AG04450 (cell line): Measurements from ENCODE around the gene MOXD1. TPM values are rescaled to one million over a fixed set of nuclear protein-coding genes. Genes with fewer than 3 reads are reported as not detected.

Experiments
- CTCF ChIA-PET: fragments of 300-600, 350-600 bp; formaldehyde crosslinking; extraction: SDS; loops from one replicate; lab custom pipeline; 2022; ENCODE audit warnings: antibody characterized with exemption, inconsistent platforms; lab: Charles Lee
- POLR2A ChIA-PET: fragments of 350-600 bp; formaldehyde crosslinking; extraction: SDS; loops from one replicate; lab custom pipeline; 2021; ENCODE audit warnings: antibody characterized with exemption, inconsistent platforms; lab: Yijun Ruan, JAX
- DNase-seq: peaks from one replicate; pipeline ENCODE4 v3.0.0-alpha.2; 2011; ENCODE audit warnings: low read depth, low spot score
- H3K27ac ChIP-seq: one replicate; pipeline ENCODE4 v1.5.1; 2012; ENCODE audit warnings: low read depth, low read length, control low read depth
- H3K27me3 ChIP-seq: one replicate; pipeline ENCODE4 v1.6.0; 2012; ENCODE audit warnings: low read length; ENCODE audit not compliant: control insufficient read depth, insufficient read depth
- H3K4me3 ChIP-seq: 2 replicates; pipeline ENCODE4 v1.5.1; 2011; ENCODE audit warnings: mild to moderate bottlenecking, low read depth, low read length, control low read depth
- H3K9me3 ChIP-seq: 2 replicates; pipeline ENCODE4 v1.5.1; 2012; ENCODE audit warnings: low read length; ENCODE audit not compliant: control insufficient read depth, insufficient read depth
- polyA plus RNA-seq: library from polyadenylated mRNA; depleted of rRNA; stranded (reverse); fragments of >200 nt; gene quantifications from 2 replicates; pipeline ENCODE4 v1.2.3, GENCODE V29; 2011
- TF ChIP-seq, protein P1 (sequence below): IDR thresholded peaks from 2 replicates; pipeline ENCODE4 v1.5.1; 2011; ENCODE audit warnings: low read depth, low read length, control low read depth, inconsistent platforms

MOXD1 gene
- polyA plus RNA-seq, 1 experiment: 67.5 TPM

DNA sequence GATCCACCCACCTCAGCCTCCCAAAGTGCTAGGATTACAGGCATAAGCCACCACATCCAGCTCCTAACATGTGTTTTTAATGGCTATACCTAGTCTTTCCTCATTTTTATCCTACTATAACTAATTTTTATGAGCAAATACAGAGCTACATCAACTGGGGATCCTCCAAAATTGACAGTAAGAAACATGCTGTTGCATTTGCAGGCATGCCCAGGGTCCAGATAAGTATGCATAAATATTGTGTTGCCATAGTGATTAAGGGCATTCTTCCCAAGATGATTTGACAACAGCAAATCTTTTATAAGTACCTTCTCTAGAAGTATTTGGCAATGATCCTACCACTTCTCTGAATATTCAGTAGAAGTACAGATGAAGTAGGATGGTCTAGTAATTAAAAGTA, 41.9 kb upstream of the MOXD1 start:
- TF ChIP-seq, protein P1, sequence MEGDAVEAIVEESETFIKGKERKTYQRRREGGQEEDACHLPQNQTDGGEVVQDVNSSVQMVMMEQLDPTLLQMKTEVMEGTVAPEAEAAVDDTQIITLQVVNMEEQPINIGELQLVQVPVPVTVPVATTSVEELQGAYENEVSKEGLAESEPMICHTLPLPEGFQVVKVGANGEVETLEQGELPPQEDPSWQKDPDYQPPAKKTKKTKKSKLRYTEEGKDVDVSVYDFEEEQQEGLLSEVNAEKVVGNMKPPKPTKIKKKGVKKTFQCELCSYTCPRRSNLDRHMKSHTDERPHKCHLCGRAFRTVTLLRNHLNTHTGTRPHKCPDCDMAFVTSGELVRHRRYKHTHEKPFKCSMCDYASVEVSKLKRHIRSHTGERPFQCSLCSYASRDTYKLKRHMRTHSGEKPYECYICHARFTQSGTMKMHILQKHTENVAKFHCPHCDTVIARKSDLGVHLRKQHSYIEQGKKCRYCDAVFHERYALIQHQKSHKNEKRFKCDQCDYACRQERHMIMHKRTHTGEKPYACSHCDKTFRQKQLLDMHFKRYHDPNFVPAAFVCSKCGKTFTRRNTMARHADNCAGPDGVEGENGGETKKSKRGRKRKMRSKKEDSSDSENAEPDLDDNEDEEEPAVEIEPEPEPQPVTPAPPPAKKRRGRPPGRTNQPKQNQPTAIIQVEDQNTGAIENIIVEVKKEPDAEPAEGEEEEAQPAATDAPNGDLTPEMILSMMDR: no peak
- CTCF ChIA-PET: no interaction called here
- no peak overlapping the region for H3K27ac ChIP-seq
- DNase-seq: no peak
- no peak overlapping the region for H3K4me3 ChIP-seq
- H3K9me3 ChIP-seq: no peaks in the 10 kb centered on the region
- POLR2A ChIA-PET: no interaction called here
- no peaks in the 10 kb centered on the region for H3K27me3 ChIP-seq

DNA sequence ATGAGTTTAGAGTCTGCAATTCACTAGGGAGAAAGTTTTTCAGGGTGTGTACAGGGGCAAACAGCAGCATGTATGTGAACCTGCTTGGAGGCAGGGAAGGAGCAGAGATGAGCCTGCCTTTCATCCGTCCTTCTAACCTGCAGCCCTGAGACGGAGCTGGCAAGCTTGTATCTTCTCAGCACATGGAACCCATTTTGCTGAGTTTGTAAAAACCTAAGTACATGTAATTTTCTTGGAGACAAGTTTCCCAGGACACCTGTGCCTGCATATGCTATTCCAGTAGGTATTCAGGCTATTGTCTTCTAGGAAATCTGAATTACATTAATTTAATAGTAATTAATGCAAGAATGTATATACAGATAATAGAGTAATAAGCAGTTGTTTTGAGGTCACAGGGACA, 28.8 kb upstream of the MOXD1 start:
- ChIA-PET POLR2A (no interaction called here), CTCF (no interaction called here)
- Histone ChIP-seq H3K27ac (no peak overlapping the region), H3K4me3 (no peak overlapping the region), H3K27me3 (no peaks in the 10 kb centered on the region), H3K9me3 (no peaks in the 10 kb centered on the region; the same call in 1 of the 2 replicates)
- TF ChIP-seq, protein P1: no peak
- no peak for DNase-seq

DNA sequence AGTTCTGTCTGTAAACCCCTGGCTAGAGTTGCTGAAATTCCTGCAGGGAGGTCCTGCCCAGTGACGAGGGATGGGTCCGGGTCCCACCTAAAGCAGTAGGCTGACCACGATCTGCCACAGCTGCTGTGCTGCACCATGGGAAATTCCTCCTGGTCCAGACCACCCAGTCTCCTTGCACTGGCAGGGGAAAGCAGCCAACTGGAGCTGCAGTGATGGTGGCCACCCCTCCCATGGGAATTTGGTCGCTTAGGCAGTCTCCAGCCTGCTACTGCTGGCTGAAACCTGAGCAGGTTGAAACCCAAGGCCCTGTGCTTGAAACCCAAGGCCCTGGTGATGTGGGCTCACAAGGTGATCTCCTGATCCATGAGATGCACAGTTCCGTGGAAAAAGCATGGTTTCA, 23.9 kb upstream of the MOXD1 start:
- TF ChIP-seq, protein P1: no peak
- DNase-seq: no peak
- POLR2A ChIA-PET: no interaction called here
- H3K27ac ChIP-seq: no peak overlapping the region
- H3K4me3 ChIP-seq: no peak overlapping the region
- H3K27me3 ChIP-seq: no peaks in the 10 kb centered on the region
- CTCF ChIA-PET: no interaction called here
- no peaks in the 10 kb centered on the region; the same call in 1 of the 2 replicates for H3K9me3 ChIP-seq

DNA sequence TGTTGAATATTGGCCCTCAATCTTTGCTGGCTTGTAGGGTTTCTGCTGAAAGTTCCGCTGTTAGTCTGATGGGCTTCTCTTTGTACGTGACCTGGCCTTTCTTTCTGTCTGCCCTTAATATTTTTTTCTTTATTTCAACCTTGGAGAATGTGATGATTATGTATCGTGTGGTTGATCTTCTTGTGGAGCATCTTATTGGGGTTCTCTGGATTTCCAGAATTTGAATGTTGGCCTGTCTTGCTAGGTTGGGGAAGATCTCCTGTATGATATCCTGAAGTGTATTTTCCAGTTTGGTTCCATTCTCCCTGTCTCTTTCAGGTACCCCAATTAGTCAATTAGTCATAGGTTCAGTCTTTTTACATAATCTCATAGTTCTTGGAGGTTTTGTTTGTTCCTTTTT, 22.6 kb upstream of the MOXD1 start:
- ChIA-PET CTCF (no interaction called here), POLR2A (no interaction called here)
- no peak for DNase-seq
- TF ChIP-seq, protein P1: no peak
- Histone ChIP-seq H3K4me3 (no peak overlapping the region), H3K27ac (no peak overlapping the region), H3K9me3 (no peaks in the 10 kb centered on the region; the same call in 1 of the 2 replicates), H3K27me3 (no peaks in the 10 kb centered on the region)

DNA sequence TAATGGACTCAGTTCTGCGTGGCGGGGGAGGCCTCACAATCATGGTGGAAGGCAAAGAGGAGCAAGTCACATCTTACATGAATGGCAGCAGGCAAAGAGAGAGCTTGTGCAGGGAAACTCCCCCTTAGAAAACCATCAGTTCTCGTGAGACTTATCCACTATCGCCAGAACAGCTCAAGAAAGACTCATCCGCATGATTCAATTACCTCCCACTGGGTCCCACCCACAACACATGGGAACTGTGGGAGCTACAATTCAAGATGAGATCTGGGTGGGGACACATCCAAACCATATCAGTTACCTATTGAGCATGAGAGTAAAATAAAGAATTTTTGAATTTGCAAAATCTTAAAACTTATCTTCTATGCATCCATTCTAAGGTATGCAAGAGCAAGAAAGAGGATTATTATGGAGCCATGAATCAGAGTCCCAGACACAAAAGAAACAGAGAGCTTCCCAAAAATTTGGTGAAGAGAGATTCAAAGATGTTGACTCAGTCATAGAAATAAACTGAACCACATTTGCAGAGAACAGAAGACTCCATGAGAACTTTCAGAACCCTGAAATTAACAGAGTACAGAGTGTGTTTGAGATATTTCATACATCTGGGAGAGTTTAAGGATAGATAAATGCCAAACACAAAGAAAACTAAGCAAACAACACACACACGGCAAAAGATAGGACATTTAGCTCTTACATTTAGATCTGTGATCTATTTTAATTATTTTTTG, 17.1 kb upstream of the MOXD1 start:
- Histone ChIP-seq H3K27ac (no peak overlapping the region), H3K27me3 (no peaks in the 10 kb centered on the region), H3K9me3 (peaks cover 5% of the 10 kb centered on the region; the same call in 1 of the 2 replicates), H3K4me3 (no peak overlapping the region)
- TF ChIP-seq, protein P1: no peak
- ChIA-PET POLR2A (no interaction called here), CTCF (no interaction called here)
- DNase-seq: no peak
